Caco-2 (cell line): Measurements from ENCODE around the gene TBC1D9B. TPM values are rescaled to one million over a fixed set of nuclear protein-coding genes. Genes with fewer than 3 reads are reported as not detected.

Experiments used
- BruUV-seq: library from RNA; stranded (reverse); fragments of 400-500 nt; replicated peaks from 2 replicates; lab custom pipeline; 2021; lab: Mats Ljungman, UMichigan
- CTCF ChIA-PET: fragments of 300-600 bp; sonication (Branson Sonifier 250); formaldehyde crosslinking; loops from one replicate; lab custom pipeline; 2022; ENCODE audit warnings: antibody characterized with exemption; lab: Charles Lee
- POLR2A ChIA-PET: fragments of 300-600 bp; sonication (Branson Sonifier 250); formaldehyde crosslinking; loops from one replicate; lab custom pipeline; 2022; ENCODE audit warnings: antibody characterized with exemption; lab: Charles Lee
- DNase-seq, 2 experiments: peaks; one replicate each; pipeline versions ENCODE4 v3.0.0 to v3.0.0-alpha.2; 2020 to 2022
- H3K27me3 ChIP-seq: replicated peaks from 2 replicates; pipeline ENCODE4 v1.6.0; 2011; ENCODE audit warnings: low read length; ENCODE audit not compliant: control insufficient read depth, insufficient read depth
- H3K36me3 ChIP-seq: 2 replicates; pipeline ENCODE4 v1.5.1; 2011; ENCODE audit warnings: low read length; ENCODE audit not compliant: control insufficient read depth, insufficient read depth
- H3K4me1 ChIP-seq: fragments of 250-450 bp; sonication (Bioruptor Pico); 2 replicates; pipeline ENCODE4 v1.5.1; 2020; ENCODE audit warnings: mild to moderate bottlenecking
- H3K4me3 ChIP-seq: 2 replicates; pipeline ENCODE4 v1.5.1; 2011; ENCODE audit warnings: low read depth, mild to moderate bottlenecking, control low read depth, low read length
- H3K9me3 ChIP-seq: fragments of 250-450 bp; sonication (Bioruptor Pico); 2 replicates; pipeline ENCODE4 v1.5.1; 2020; ENCODE audit warnings: mild to moderate bottlenecking, moderate library complexity
- H3K27ac Mint-ChIP-seq: one replicate; pipeline ENCODE4 v1.8.0; 2022; ENCODE audit warnings: mixed read lengths; ENCODE audit not compliant: unreplicated experiment
- H3K27me3 Mint-ChIP-seq: one replicate; pipeline ENCODE4 v1.8.0; 2022; ENCODE audit warnings: mixed read lengths; ENCODE audit not compliant: insufficient read depth, unreplicated experiment
- H3K36me3 Mint-ChIP-seq: one replicate; pipeline ENCODE4 v1.8.0; 2022; ENCODE audit warnings: mild to moderate bottlenecking, mixed read lengths; ENCODE audit not compliant: insufficient read depth, unreplicated experiment
- H3K4me1 Mint-ChIP-seq: one replicate; pipeline ENCODE4 v1.8.0; 2022; ENCODE audit warnings: low read depth, mixed read lengths; ENCODE audit not compliant: unreplicated experiment
- H3K4me3 Mint-ChIP-seq: one replicate; pipeline ENCODE4 v1.8.0; 2022; ENCODE audit warnings: mild to moderate bottlenecking, moderate library complexity, mixed read lengths; ENCODE audit not compliant: unreplicated experiment
- H3K9me3 Mint-ChIP-seq: one replicate; pipeline ENCODE4 v1.8.0; 2022; ENCODE audit warnings: mixed read lengths; ENCODE audit not compliant: unreplicated experiment
- CTCF ChIP-seq, 2 experiments: fragments of 200-600 bp in 1 of 2; IDR thresholded peaks; 1 replicate in 1 of 2; 2 replicates in 1 of 2; pipeline versions ENCODE4 v1.5.1 to v1.8.0; 2011 to 2022; ENCODE audit warnings: antibody characterized with exemption in 1 of 2, control low read depth in 1 of 2, inconsistent platforms in 1 of 2, low read depth in 1 of 2, low read length in 1 of 2, mild to moderate bottlenecking in 1 of 2, moderate library complexity in 1 of 2; ENCODE audit not compliant: insufficient read depth in 1 of 2, severe bottlenecking in 1 of 2, unreplicated experiment in 1 of 2
- intact Hi-C: fragments of 100-400 bp; cut with micrococcal nuclease; formaldehyde crosslinking; loops from one replicate; pipeline ENCODE4 v1.10.0; 2022; ENCODE audit not compliant: unreplicated experiment
- total RNA-seq: library from RNA; stranded (reverse); gene quantifications from 2 replicates; pipeline ENCODE4 v1.2.3, GENCODE V29; 2022

Gene TBC1D9B
- total RNA-seq, 1 experiment from 2014 or later: 107 TPM

- no peaks in the 10 kb centered on the region for H3K4me1 Mint-ChIP-seq
- no TSS peak for BruUV-seq
- intact Hi-C loops: no loop called here
- no peak overlapping the region for H3K4me3 ChIP-seq
- DNase-seq: no peak
- no peak overlapping the region for H3K4me3 Mint-ChIP-seq
- POLR2A ChIA-PET: no interaction called here
- no peaks in the 10 kb centered on the region for H3K9me3 ChIP-seq
- no peaks in the 10 kb centered on the region for H3K36me3 Mint-ChIP-seq
- no peaks in the 10 kb centered on the region for H3K4me1 ChIP-seq
- CTCF ChIA-PET: no interaction called here
- H3K27me3 ChIP-seq: no peaks in the 10 kb centered on the region
- H3K27me3 Mint-ChIP-seq: peaks cover 4% of the 10 kb centered on the region
- no peaks in the 10 kb centered on the region for H3K36me3 ChIP-seq
- TF ChIP-seq CTCF (IDR thresholded peaks at IDR 0.05; ENCODE audit: insufficient read depth in 1 of 2, low read depth in 1 of 2, low read length in 1 of 2, severe bottlenecking in 1 of 2, unreplicated experiment in 1 of 2): no peak
- no peaks in the 10 kb centered on the region for H3K9me3 Mint-ChIP-seq
- H3K27ac Mint-ChIP-seq: no peak overlapping the region
Measured at GRCh38 chr5:179923436-179923835, 15.7 kb upstream of the TBC1D9B start.

GRCh38 chr5:179920175-179920574 lies 12.5 kb upstream of the TBC1D9B start:
- H3K9me3 Mint-ChIP-seq: no peaks in the 10 kb centered on the region
- peaks cover 4% of the 10 kb centered on the region for H3K27me3 Mint-ChIP-seq
- BruUV-seq: no TSS peak
- no peaks in the 10 kb centered on the region for H3K4me1 ChIP-seq
- H3K4me3 Mint-ChIP-seq: no peak overlapping the region
- no peaks in the 10 kb centered on the region for H3K36me3 ChIP-seq
- TF ChIP-seq CTCF (IDR thresholded peaks at IDR 0.05; ENCODE audit: insufficient read depth in 1 of 2, low read depth in 1 of 2, low read length in 1 of 2, severe bottlenecking in 1 of 2, unreplicated experiment in 1 of 2): no peak
- ChIA-PET POLR2A (no interaction called here), CTCF (interaction anchor here (1.1 kb wide), 1 partner anchor 55 kb away, joined by 3 read pairs; no protein-coding TSS in a partner anchor)
- H3K9me3 ChIP-seq: no peaks in the 10 kb centered on the region
- intact Hi-C loops: no loop called here
- H3K27ac Mint-ChIP-seq: no peak overlapping the region
- no peak for DNase-seq
- H3K27me3 ChIP-seq: no peaks in the 10 kb centered on the region
- H3K4me3 ChIP-seq: no peak overlapping the region
- no peaks in the 10 kb centered on the region for H3K4me1 Mint-ChIP-seq
- no peaks in the 10 kb centered on the region for H3K36me3 Mint-ChIP-seq

GRCh38 chr5:179919487-179920060 lies 11.9 kb upstream of the TBC1D9B start:
- no peaks in the 10 kb centered on the region; the same call in 1 of the 2 replicates for H3K4me1 ChIP-seq
- H3K27me3 ChIP-seq: no peaks in the 10 kb centered on the region
- no TSS peak for BruUV-seq
- H3K4me3 Mint-ChIP-seq: no peak overlapping the region
- POLR2A ChIA-PET: no interaction called here
- H3K27me3 Mint-ChIP-seq: peaks cover 4% of the 10 kb centered on the region
- no peaks in the 10 kb centered on the region for H3K36me3 ChIP-seq
- TF ChIP-seq CTCF (IDR thresholded peaks at IDR 0.05; ENCODE audit: insufficient read depth in 1 of 2, low read depth in 1 of 2, low read length in 1 of 2, severe bottlenecking in 1 of 2, unreplicated experiment in 1 of 2): no peak
- CTCF ChIA-PET: interaction anchor here (1.1 kb wide), 1 partner anchor 56 kb away, joined by 3 read pairs; no protein-coding TSS in a partner anchor
- no peaks in the 10 kb centered on the region for H3K9me3 ChIP-seq
- H3K4me1 Mint-ChIP-seq: no peaks in the 10 kb centered on the region
- H3K36me3 Mint-ChIP-seq: no peaks in the 10 kb centered on the region
- no peaks in the 10 kb centered on the region for H3K9me3 Mint-ChIP-seq
- no peak overlapping the region for H3K4me3 ChIP-seq
- no peak for DNase-seq
- intact Hi-C loops: no loop called here
- H3K27ac Mint-ChIP-seq: no peak overlapping the region
